HG02943 (cell line): Measurements from ENCODE around the gene DBNDD1.
"Not testable (repeated sequence)": the region's sequence is repeated elsewhere in the genome, so short reads cannot be mapped to it uniquely, and the experiment has no call there.

ENCODE experiments used
- ATAC-seq: cut with Tn5 transposase; IDR thresholded peaks from one replicate; pipeline ENCODE4 v1.9.1; 2021; ENCODE audit warnings: mild to moderate bottlenecking, low read depth, moderate library complexity; ENCODE audit not compliant: unreplicated experiment

DBNDD1 gene

GRCh38 chr16:90012991-90013745, 6.1 kb downstream of the DBNDD1 start:
- ATAC-seq, result no peak

GRCh38 chr16:90011908-90012501, 7.3 kb downstream of the DBNDD1 start:
- no peak for ATAC-seq

- no peak for ATAC-seq
Observed at GRCh38 chr16:90011508-90011819, 7.8 kb downstream of the DBNDD1 start.

- no peak for ATAC-seq
Observed at GRCh38 chr16:90010676-90011507, 8.4 kb downstream of the DBNDD1 start.

GRCh38 chr16:90009172-90009899, 9.9 kb downstream of the DBNDD1 start:
- no peak for ATAC-seq

- no peak for ATAC-seq
Observed at GRCh38 chr16:90008708-90009145, 10.5 kb downstream of the DBNDD1 start.

- not testable (repeated sequence) for ATAC-seq
Observed at GRCh38 chr16:90007635-90008234, 11.5 kb downstream of the DBNDD1 start.

GRCh38 chr16:90007015-90007414, 12.2 kb downstream of the DBNDD1 start:
- ATAC-seq, result no peak

GRCh38 chr16:90005956-90006663, 13.1 kb downstream of the DBNDD1 start:
- no peak for ATAC-seq

GRCh38 chr16:90004577-90004976, 14.7 kb downstream of the DBNDD1 start:
- no peak for ATAC-seq

GRCh38 chr16:90002759-90003158, 16.5 kb downstream of the DBNDD1 start:
- ATAC-seq, result no peak

GRCh38 chr16:90001761-90002503, 17.3 kb downstream of the DBNDD1 start:
- no peak for ATAC-seq

GRCh38 chr16:90000733-90001427, 18.4 kb downstream of the DBNDD1 start:
- ATAC-seq, result no peak

GRCh38 chr16:89999831-90000574, 19.3 kb downstream of the DBNDD1 start:
- no peak for ATAC-seq

GRCh38 chr16:89996178-89996489, 23.1 kb downstream of the DBNDD1 start:
- no peak for ATAC-seq

GRCh38 chr16:89995475-89996177, 23.6 kb downstream of the DBNDD1 start:
- not testable (repeated sequence) for ATAC-seq

GRCh38 chr16:89994721-89995474, 24.4 kb downstream of the DBNDD1 start:
- not testable (repeated sequence) for ATAC-seq
